ENCODE data around the gene LLGL2. TPM values are rescaled to one million over a fixed set of nuclear protein-coding genes. Genes with fewer than 3 reads are reported as not detected.
A peak's percentile ranks its signal among the peaks of the same experiment; 100 is the strongest.

The LLGL2 gene
- total RNA-seq, 2 donors from 2014 or later: 43.0 to 65.3 TPM

DNA sequence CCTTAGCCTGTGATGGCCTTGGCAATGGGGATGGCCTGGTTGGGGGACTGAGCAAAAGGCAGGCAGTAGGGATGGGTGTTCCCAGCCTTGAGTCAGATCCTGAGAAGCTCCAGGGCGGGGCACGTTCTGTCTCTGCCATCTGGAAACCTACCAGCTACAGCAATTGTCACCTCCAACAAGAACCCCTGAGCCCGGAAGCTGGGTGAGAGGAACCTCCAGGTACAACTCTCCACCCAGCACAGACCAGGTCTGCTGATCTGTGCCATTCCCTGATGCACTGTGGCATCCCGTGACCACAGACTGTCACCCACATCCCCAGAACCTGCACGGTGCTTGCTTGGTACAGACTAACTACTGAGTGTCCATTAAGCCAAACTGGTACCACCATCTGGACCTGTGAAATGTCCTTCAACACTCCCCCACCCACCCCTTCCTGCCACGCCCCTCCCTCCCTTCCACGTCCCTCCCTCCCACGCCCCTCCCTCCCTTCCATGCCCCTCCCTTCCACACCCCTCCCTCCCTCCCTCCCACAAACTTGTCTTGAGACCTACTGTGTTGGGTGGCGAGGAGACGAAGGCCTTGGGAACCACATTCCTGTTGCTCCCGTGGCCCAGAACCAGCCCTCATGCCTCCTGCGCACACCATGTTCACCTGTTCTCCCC is 78.7 kb downstream of the LLGL2 start:
- 67% methylated on average over 12 of the region's 12 CpGs for WGBS
- Histone ChIP-seq H3K4me1 (replicated peaks) (no peaks in the 10 kb centered on the region), H3K9me3 (no peaks in the 10 kb centered on the region), H3K4me3 (no peak overlapping the region), H3K36me3 (no peaks in the 10 kb centered on the region), H3K27ac (no peak overlapping the region), H3K27me3 (replicated peaks; ENCODE audit: insufficient read depth) (no peaks in the 10 kb centered on the region)
- DNase-seq (ENCODE audit: low spot score): no peak
- intact Hi-C loops (cut with DNase I): no loop called here
- TF ChIP-seq, protein P1, sequence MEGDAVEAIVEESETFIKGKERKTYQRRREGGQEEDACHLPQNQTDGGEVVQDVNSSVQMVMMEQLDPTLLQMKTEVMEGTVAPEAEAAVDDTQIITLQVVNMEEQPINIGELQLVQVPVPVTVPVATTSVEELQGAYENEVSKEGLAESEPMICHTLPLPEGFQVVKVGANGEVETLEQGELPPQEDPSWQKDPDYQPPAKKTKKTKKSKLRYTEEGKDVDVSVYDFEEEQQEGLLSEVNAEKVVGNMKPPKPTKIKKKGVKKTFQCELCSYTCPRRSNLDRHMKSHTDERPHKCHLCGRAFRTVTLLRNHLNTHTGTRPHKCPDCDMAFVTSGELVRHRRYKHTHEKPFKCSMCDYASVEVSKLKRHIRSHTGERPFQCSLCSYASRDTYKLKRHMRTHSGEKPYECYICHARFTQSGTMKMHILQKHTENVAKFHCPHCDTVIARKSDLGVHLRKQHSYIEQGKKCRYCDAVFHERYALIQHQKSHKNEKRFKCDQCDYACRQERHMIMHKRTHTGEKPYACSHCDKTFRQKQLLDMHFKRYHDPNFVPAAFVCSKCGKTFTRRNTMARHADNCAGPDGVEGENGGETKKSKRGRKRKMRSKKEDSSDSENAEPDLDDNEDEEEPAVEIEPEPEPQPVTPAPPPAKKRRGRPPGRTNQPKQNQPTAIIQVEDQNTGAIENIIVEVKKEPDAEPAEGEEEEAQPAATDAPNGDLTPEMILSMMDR (IDR thresholded peaks at IDR 0.05): no peak
- TF ChIP-seq POLR2A (IDR thresholded peaks at IDR 0.05) (no peak), POLR2AphosphoS5 (IDR thresholded peaks at IDR 0.05) (no peak)

DNA sequence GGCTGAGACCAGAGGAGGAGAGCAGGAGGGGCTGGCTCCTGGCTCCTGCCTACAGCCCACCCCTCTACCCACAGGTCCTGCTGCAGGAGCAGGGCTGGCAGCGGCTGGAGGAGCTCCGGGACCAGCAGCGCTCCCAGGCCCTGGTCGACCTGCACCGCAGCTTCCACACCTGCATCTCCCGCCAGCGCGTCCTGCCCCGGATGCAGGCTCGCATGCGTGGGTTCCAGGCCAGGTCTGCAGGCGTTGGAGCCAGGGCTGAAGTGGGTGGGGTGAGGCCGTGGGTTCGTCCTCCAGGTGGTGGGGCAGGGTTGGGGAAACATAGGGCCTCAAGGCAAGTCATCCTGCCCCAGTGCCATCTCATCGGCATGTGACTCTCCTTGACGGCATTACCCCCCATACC is 80.3 kb downstream of the LLGL2 start:
- no peak for DNase-seq (ENCODE audit: low spot score)
- no peak overlapping the region for H3K27ac ChIP-seq
- intact Hi-C loops (cut with DNase I): no loop called here
- no peak overlapping the region for H3K4me3 ChIP-seq
- H3K27me3 ChIP-seq (replicated peaks; ENCODE audit: insufficient read depth): no peaks in the 10 kb centered on the region
- no peak for TF ChIP-seq POLR2AphosphoS5 (IDR thresholded peaks at IDR 0.05)
- no peaks in the 10 kb centered on the region for H3K9me3 ChIP-seq
- H3K36me3 ChIP-seq: no peaks in the 10 kb centered on the region
- H3K4me1 ChIP-seq (replicated peaks): no peaks in the 10 kb centered on the region
- WGBS: 80% methylated on average over 16 of the region's 16 CpGs

DNA sequence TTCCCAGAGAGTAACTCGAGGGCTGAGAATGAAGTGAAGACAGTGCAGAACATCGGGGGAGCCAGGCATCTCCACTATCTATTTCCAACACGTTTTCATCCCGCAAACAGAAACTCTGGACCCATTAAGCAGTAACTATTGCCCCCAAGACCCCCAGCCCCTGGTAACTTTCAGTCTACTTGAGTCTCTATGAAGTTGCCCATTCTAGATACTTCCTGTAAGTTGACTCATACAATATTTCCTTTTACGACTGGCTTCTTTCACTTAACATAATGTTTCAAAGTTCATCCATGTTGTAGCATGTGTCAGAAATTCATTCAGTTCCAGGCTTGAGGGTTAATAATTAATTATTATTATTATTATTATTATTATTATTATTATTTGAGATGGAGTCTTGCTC is 81.6 kb downstream of the LLGL2 start:
- 92% methylated on average over 5 of the region's 5 CpGs for WGBS
- intact Hi-C loops (cut with DNase I): no loop called here

DNA sequence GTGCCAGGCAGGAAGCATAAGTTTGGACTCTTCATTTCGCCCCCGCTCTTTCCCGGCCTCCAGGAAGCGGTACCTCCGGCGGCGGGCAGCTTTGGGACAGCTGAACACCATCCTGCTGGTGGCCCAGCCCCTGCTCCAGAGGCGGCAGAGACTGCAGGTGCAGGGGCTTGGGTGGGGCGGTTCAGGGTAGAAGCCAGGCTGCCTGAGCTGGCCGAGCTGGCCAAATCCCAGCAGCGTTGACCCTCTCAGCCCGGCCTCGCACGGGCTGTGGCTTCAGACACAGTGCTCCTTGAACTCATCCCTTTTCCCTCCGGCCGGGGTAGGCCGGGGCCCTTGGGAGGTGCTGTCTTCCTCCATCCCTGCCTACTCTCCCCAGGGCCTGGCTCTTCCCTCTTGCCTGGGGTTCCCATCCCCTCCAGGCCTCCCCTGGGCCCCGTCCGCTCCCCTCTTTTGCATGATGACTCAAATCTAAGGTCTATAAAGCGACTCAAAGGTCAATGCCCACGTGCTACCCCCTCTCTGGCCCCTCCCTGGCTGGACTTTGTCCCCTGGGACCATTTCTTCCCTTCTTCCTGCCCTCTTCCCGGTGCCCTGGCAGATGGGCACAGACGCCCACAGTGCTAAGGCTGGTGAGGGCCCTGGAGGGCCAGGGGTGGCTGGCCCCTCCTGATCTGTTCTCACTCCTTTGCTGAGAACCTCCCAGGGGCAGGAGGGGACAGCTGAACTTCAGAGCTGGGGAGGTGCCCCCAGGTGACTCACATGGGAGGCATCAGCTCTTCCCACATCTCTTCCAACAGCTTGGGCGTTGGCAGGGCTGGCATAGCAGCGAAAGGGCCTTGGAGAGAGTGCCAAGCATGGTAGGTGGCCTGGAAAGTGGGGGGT is 84.8 kb downstream of the LLGL2 start:
- TF ChIP-seq POLR2AphosphoS5 (IDR thresholded peaks at IDR 0.05) (no peak), POLR2A (IDR thresholded peaks at IDR 0.05) (no peak)
- TF ChIP-seq, protein P1 (IDR thresholded peaks at IDR 0.05): no peak
- H3K27me3 ChIP-seq (replicated peaks; ENCODE audit: insufficient read depth): no peaks in the 10 kb centered on the region
- no peaks in the 10 kb centered on the region for H3K9me3 ChIP-seq
- no peak overlapping the region for H3K4me3 ChIP-seq
- intact Hi-C loops (cut with DNase I): no loop called here
- no peak overlapping the region for H3K27ac ChIP-seq
- DNase-seq (ENCODE audit: low spot score): no peak
- H3K4me1 ChIP-seq (replicated peaks): no peaks in the 10 kb centered on the region
- no peaks in the 10 kb centered on the region for H3K36me3 ChIP-seq
- 92% methylated on average over 25 of the region's 25 CpGs for WGBS

More for the DNA sequence above, 81.6 kb downstream of the LLGL2 start:
- Histone ChIP-seq H3K9me3 (no peaks in the 10 kb centered on the region), H3K4me1 (replicated peaks) (no peaks in the 10 kb centered on the region), H3K27ac (no peak overlapping the region), H3K27me3 (replicated peaks; ENCODE audit: insufficient read depth) (no peaks in the 10 kb centered on the region), H3K36me3 (no peaks in the 10 kb centered on the region), H3K4me3 (no peak overlapping the region)
- DNase-seq (ENCODE audit: low spot score): no peak
- TF ChIP-seq, protein P1 (IDR thresholded peaks at IDR 0.05): no peak
- TF ChIP-seq POLR2AphosphoS5 (IDR thresholded peaks at IDR 0.05) (no peak), POLR2A (IDR thresholded peaks at IDR 0.05) (no peak)

DNA sequence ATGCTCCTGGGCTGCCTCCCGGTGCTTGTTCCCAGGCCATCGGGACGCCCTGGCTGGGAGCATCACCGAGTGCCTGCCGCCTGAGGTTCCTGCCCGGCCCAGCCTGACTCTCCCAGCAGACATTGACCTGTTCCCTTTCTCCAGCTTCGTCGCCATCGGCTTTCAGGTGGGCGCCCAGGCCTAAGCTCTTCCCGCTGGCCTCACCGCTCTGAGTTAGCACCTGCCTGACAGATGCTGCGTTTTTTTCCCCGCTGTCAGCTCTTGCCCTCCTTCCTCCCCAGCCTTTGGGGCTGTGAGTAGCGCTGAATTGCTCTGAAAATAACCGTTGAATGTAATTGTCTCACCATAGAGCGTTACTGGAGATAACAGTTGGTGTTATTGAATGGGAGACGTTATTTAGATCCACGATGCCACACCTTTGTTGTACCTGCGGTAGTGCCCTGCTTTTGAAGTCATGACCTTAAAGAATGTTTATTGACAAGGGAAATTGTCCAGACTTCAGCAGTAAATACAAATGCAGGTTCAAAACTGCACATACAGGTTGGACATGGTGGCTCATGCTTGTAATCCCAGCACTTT is 86.4 kb downstream of the LLGL2 start:
- Histone ChIP-seq H3K4me1 (replicated peaks) (no peaks in the 10 kb centered on the region), H3K36me3 (no peaks in the 10 kb centered on the region), H3K4me3 (no peak overlapping the region), H3K9me3 (no peaks in the 10 kb centered on the region), H3K27me3 (replicated peaks; ENCODE audit: insufficient read depth) (no peaks in the 10 kb centered on the region), H3K27ac (peak overlapping the region in 1 of 2 donors; percentile 32)
- no peak for DNase-seq (ENCODE audit: low spot score)
- TF ChIP-seq POLR2AphosphoS5 (IDR thresholded peaks at IDR 0.05): peak; percentile 65
- TF ChIP-seq POLR2A (IDR thresholded peaks at IDR 0.05): no peak
- TF ChIP-seq, protein P1 (IDR thresholded peaks at IDR 0.05): no peak
- 71% methylated on average over 20 of the region's 20 CpGs for WGBS
- intact Hi-C loops (cut with DNase I): no loop called here
